Measurements from ENCODE around the gene MIDN.

DNA sequence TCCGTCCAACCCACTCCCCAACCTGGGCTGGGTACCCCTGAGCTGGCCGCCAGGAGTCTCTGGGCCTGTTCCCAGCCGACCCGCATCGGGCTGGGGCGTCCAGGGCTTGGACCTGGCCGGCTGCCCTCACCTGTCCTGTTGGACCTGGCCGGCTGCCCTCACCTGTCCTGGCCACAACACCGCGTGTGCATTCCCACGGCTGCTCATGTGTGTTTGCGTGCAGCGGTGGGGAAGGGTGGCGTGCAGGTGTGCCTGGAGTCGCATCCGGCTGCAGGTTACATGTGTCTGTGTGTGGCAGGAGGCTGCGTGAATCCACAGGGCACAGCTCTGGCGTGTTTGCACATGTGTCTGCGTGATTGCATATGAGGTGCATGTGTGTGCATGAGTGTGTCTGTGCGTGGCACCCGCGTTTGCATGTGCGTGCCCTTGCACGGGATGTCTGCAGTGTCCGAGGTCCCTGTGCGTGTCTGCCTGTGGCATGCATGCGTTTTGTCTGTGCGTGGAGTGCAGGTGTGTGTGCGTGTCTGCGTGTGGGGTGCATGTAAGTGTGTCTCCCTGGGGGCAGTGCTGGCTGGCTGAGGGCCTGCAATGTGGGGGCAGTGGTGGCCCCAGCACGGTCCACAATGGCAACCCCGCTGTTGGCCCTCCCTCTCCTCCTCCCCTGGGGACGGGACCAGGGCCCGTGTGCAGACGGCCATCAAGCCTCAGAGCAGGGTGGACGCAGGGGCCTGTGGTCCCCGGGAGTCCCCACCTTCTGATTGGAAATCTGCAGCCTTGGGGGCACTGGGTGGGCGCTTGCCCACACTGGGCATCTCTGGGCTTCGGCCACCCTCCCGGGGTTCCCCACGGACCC lies 40.7 kb downstream of the MIDN start:
- TF ChIP-seq, protein P1, sequence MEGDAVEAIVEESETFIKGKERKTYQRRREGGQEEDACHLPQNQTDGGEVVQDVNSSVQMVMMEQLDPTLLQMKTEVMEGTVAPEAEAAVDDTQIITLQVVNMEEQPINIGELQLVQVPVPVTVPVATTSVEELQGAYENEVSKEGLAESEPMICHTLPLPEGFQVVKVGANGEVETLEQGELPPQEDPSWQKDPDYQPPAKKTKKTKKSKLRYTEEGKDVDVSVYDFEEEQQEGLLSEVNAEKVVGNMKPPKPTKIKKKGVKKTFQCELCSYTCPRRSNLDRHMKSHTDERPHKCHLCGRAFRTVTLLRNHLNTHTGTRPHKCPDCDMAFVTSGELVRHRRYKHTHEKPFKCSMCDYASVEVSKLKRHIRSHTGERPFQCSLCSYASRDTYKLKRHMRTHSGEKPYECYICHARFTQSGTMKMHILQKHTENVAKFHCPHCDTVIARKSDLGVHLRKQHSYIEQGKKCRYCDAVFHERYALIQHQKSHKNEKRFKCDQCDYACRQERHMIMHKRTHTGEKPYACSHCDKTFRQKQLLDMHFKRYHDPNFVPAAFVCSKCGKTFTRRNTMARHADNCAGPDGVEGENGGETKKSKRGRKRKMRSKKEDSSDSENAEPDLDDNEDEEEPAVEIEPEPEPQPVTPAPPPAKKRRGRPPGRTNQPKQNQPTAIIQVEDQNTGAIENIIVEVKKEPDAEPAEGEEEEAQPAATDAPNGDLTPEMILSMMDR (conservative IDR thresholded peaks at IDR 0.05 in 1 of 2, IDR thresholded peaks at IDR 0.05 in 1 of 2; ENCODE audit: extremely low read depth in 1 of 2, insufficient read depth in 1 of 2, low read depth in 1 of 2, low read length in 2 of 2) = no peak
- TF ChIP-seq EZH2 (IDR thresholded peaks at IDR 0.05; ENCODE audit: borderline replicate concordance, low read length) = no peak

Measured in mammary epithelial cell (primary cell).